Endothelial cell of umbilical vein (primary cell): Measurements from ENCODE around the gene ITPKB. TPM values are rescaled to one million over a fixed set of nuclear protein-coding genes. Genes with fewer than 3 reads are reported as not detected.

Source experiments
- BruUV-seq: library from RNA; stranded (reverse); fragments of 400-500 nt; replicated peaks from 2 replicates; lab custom pipeline; 2021; lab: Mats Ljungman, UMichigan
- CTCF ChIA-PET: fragments of 300-600, 350-600 bp; sonication (Branson Sonifier 250); formaldehyde crosslinking; loops from one replicate; lab custom pipeline; 2021; ENCODE audit warnings: antibody characterized with exemption, inconsistent platforms; lab: Charles Lee
- POLR2A ChIA-PET: fragments of 300-600, 350-600 bp; sonication (Branson Sonifier 250); formaldehyde crosslinking; loops from one replicate; lab custom pipeline; 2021; ENCODE audit warnings: antibody characterized with exemption, inconsistent platforms; lab: Charles Lee
- DNase-seq: peaks from one replicate; pipeline ENCODE4 v3.0.0-alpha.2; 2011; ENCODE audit warnings: low read depth, low spot score
- FAIRE-seq: peaks from 2 replicates; lab custom pipeline; 2011; peaks lifted over from hg19 to GRCh38; lab: Jason Lieb, UNC
- H2AFZ ChIP-seq: 2 replicates; pipeline ENCODE4 v1.6.0; 2012; ENCODE audit warnings: low read depth, low read length, control low read depth, inconsistent platforms
- H3K27ac ChIP-seq: 2 replicates; pipeline ENCODE4 v1.5.1; 2011; ENCODE audit warnings: low read depth, mild to moderate bottlenecking, control low read depth, low read length, moderate library complexity; ENCODE audit not compliant: insufficient read depth
- H3K27me3 ChIP-seq, 2 experiments: 2 replicates each; pipeline versions ENCODE4 v1.6.0 to v1.6.1; 2011; ENCODE audit warnings: low read length in 2 of 2, mixed read lengths in 1 of 2; ENCODE audit not compliant: control insufficient read depth in 2 of 2, insufficient read depth in 2 of 2
- H3K36me3 ChIP-seq, 2 experiments: 2 replicates in 1 of 2; 3 replicates in 1 of 2; pipeline ENCODE4 v1.5.1; 2011; ENCODE audit warnings: low read length in 2 of 2, mild to moderate bottlenecking in 1 of 2, moderate library complexity in 1 of 2; ENCODE audit not compliant: control insufficient read depth in 2 of 2, insufficient read depth in 2 of 2; ENCODE audit errors: extremely low read depth in 1 of 2
- H3K4me1 ChIP-seq: 3 replicates; pipeline ENCODE4 v1.5.1; 2011; ENCODE audit warnings: mild to moderate bottlenecking, low read length; ENCODE audit not compliant: control insufficient read depth, insufficient read depth; ENCODE audit errors: extremely low read depth
- H3K4me2 ChIP-seq: 2 replicates; pipeline ENCODE4 v1.6.1; 2011; ENCODE audit warnings: low read length, control low read depth, mixed read lengths; ENCODE audit not compliant: insufficient read depth
- H3K4me3 ChIP-seq, 3 experiments: fragments of 200-600 bp in 1 of 3; sonication (generic), shearing (Covaris generic) in 1 of 3; replicated peaks in 1 of 3; 2 replicates each; pipeline ENCODE4 v1.5.1; 2011 to 2016; ENCODE audit warnings: control low read depth in 3 of 3, low read length in 3 of 3, mild to moderate bottlenecking in 2 of 3, inconsistent platforms in 1 of 3, low read depth in 1 of 3, moderate library complexity in 1 of 3; ENCODE audit not compliant: insufficient read depth in 1 of 3
- H3K79me2 ChIP-seq: 2 replicates; pipeline ENCODE4 v1.6.0; 2012; ENCODE audit warnings: low read length, inconsistent platforms; ENCODE audit not compliant: control insufficient read depth, insufficient read depth
- H3K9ac ChIP-seq: replicated peaks from 2 replicates; pipeline ENCODE3; 2011; ENCODE audit warnings: low read length, control low read depth; ENCODE audit not compliant: insufficient read depth; ENCODE audit errors: extremely low read depth
- H3K9me1 ChIP-seq: replicated peaks from 3 replicates; pipeline ENCODE4 v1.6.0; 2011; ENCODE audit warnings: mild to moderate bottlenecking, low read length; ENCODE audit not compliant: control insufficient read depth, insufficient read depth; ENCODE audit errors: extremely low read depth
- H3K9me3 ChIP-seq: replicated peaks from 2 replicates; pipeline ENCODE4 v1.5.1; 2012; ENCODE audit warnings: low read length, inconsistent platforms; ENCODE audit not compliant: control insufficient read depth, insufficient read depth
- H4K20me1 ChIP-seq: replicated peaks from 2 replicates; pipeline ENCODE3; 2011; ENCODE audit warnings: mild to moderate bottlenecking, low read length; ENCODE audit not compliant: control insufficient read depth, insufficient read depth; ENCODE audit errors: extremely low read depth
- FOS ChIP-seq: IDR thresholded peaks from 2 replicates; pipeline ENCODE4 v1.6.1; 2011; ENCODE audit warnings: mild to moderate bottlenecking, low read length, moderate library complexity, borderline replicate concordance; ENCODE audit not compliant: insufficient read depth
- GATA2 ChIP-seq: IDR thresholded peaks from 2 replicates; pipeline ENCODE4 v1.7.0; 2011; ENCODE audit warnings: low read depth, mild to moderate bottlenecking, moderate library complexity, mixed read lengths, low read length; ENCODE audit not compliant: insufficient read length, insufficient read depth
- JUN ChIP-seq: IDR thresholded peaks from 2 replicates; pipeline ENCODE4 v1.6.1; 2011; ENCODE audit warnings: borderline replicate concordance, low read depth; ENCODE audit not compliant: insufficient read length, insufficient read depth
- MYC ChIP-seq: IDR thresholded peaks from one replicate; pipeline ENCODE4 v1.6.1; 2011; ENCODE audit warnings: mild to moderate bottlenecking, low read depth, low read length
- POLR2A ChIP-seq: IDR thresholded peaks from 2 replicates; pipeline ENCODE4 v1.6.1; 2012; ENCODE audit warnings: low read depth, mild to moderate bottlenecking, control low read depth, low read length
- POLR2AphosphoS5 ChIP-seq: IDR thresholded peaks from 2 replicates; pipeline ENCODE4 v1.6.1; 2012; ENCODE audit warnings: low read depth, mild to moderate bottlenecking, control low read depth, low read length, moderate library complexity; ENCODE audit not compliant: insufficient read depth
- dilution Hi-C: fragments of 300-500 bp; cut with MboI; formaldehyde crosslinking; loops from one replicate; pipeline ENCODE4 v1.15.0; 2019; ENCODE audit warnings: low sequenced_read_pairs; ENCODE audit not compliant: extremely low pct_ligation_motif_present
- intact Hi-C: fragments of 100-400 bp; cut with micrococcal nuclease; formaldehyde crosslinking; loops from one replicate; pipeline ENCODE4 v1.10.0; 2022
- polyA plus RNA-seq, 4 experiments: library from polyadenylated mRNA; depleted of rRNA in 3 of 4; stranded (reverse) in 3 of 4; unstranded in 1 of 4; fragments of >200 nt; gene quantifications; 2 replicates each; pipeline versions ENCODE4 v1.2.1 to v1.2.3, GENCODE V29; 2011 to 2012; ENCODE audit warnings: missing spikeins in 1 of 4
- total RNA-seq: library from RNA; stranded (reverse); gene quantifications from 2 replicates; pipeline ENCODE4 v1.2.3, GENCODE V29; 2021
- TF ChIP-seq, protein P1 (sequence below), 2 donors: IDR thresholded peaks; 1 replicate in 1 of 2; 2 replicates in 1 of 2; pipeline ENCODE4 v1.5.1; 2011; ENCODE audit warnings: low read length in 2 of 2, mild to moderate bottlenecking in 2 of 2, moderate library complexity in 2 of 2, control low read depth in 1 of 2, inconsistent platforms in 1 of 2, low read depth in 1 of 2; ENCODE audit not compliant: insufficient read depth in 1 of 2; ENCODE audit errors: extremely low read depth in 1 of 2

ITPKB gene
- total and polyA plus RNA-seq, 2 donors (not counting 3 experiments of a cell fraction or from before 2014, with no cell fraction given), result 7.7 to 34.8 TPM

DNA sequence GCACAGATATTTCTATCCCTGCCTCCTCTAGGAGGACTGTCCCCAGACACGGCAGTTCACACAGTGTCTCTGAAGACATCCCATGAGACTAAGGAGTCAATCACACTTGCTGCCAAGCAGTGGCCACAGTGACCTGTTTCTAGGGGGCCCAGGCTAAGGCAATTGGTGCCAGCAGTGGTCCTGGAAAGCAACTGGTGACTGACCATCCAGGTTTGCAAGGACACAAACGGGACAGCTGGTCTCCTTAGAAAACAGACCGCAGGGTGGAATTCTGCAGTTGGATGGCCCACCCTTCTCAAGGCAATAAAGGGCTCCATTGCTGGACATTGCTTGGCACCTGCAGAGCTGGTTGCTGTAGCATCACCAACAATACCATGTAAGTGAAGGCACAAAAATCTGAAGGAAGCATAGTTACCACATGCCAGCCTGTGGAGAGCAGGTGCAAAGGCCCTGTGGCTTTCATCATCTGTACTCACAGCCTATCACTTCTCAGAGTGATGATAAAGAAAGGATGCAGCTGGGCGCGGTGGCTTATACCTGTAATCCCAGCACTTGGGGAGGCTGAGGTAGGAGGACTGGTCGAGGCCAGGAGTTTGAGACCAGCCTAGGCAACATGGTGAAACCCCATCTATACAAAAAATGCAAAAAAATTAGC, 109.1 kb downstream of the ITPKB start:
- no peak overlapping the region for H3K4me2 ChIP-seq
- H3K4me1 ChIP-seq, result no peaks in the 10 kb centered on the region
- no peaks in the 10 kb centered on the region for H4K20me1 ChIP-seq
- ChIA-PET POLR2A (no interaction called here), CTCF (interaction anchor here (8.8 kb wide), 1 partner anchor 198 kb away, joined by 85 read pairs; no protein-coding TSS in a partner anchor)
- H3K9me3 ChIP-seq, result no peaks in the 10 kb centered on the region
- H3K79me2 ChIP-seq, result no peaks in the 10 kb centered on the region
- FAIRE-seq (no peak), DNase-seq (no peak)
- H3K9ac ChIP-seq, result no peak overlapping the region
- no peak overlapping the region for H3K4me3 ChIP-seq
- dilution Hi-C loops (no loop called here), intact Hi-C loops (loop anchor here (5.0 kb wide), 3 partner anchors 262 to 807 kb away; no protein-coding TSS in a partner anchor)
- H2AFZ ChIP-seq, result no peak overlapping the region
- H3K36me3 ChIP-seq, result no peaks in the 10 kb centered on the region
- no peaks in the 10 kb centered on the region for H3K27me3 ChIP-seq
- no TSS peak for BruUV-seq
- no peak overlapping the region for H3K27ac ChIP-seq
- no peak for TF ChIP-seq FOS
- TF ChIP-seq JUN, result no peak
- TF ChIP-seq, protein P1, sequence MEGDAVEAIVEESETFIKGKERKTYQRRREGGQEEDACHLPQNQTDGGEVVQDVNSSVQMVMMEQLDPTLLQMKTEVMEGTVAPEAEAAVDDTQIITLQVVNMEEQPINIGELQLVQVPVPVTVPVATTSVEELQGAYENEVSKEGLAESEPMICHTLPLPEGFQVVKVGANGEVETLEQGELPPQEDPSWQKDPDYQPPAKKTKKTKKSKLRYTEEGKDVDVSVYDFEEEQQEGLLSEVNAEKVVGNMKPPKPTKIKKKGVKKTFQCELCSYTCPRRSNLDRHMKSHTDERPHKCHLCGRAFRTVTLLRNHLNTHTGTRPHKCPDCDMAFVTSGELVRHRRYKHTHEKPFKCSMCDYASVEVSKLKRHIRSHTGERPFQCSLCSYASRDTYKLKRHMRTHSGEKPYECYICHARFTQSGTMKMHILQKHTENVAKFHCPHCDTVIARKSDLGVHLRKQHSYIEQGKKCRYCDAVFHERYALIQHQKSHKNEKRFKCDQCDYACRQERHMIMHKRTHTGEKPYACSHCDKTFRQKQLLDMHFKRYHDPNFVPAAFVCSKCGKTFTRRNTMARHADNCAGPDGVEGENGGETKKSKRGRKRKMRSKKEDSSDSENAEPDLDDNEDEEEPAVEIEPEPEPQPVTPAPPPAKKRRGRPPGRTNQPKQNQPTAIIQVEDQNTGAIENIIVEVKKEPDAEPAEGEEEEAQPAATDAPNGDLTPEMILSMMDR (IDR thresholded peaks at IDR 0.05; ENCODE audit: extremely low read depth in 1 of 2, insufficient read depth in 1 of 2, low read depth in 1 of 2, low read length in 2 of 2), result no peak
- no peak for TF ChIP-seq MYC
- TF ChIP-seq POLR2A, result no peak
- TF ChIP-seq POLR2AphosphoS5, result no peak
- TF ChIP-seq GATA2, result no peak
- no peaks in the 10 kb centered on the region for H3K9me1 ChIP-seq
